GM18505 (cell line): ENCODE data around the gene ACVR1.

Source experiments
- ATAC-seq: cut with Tn5 transposase; IDR thresholded peaks from one replicate; pipeline ENCODE4 v1.9.1; 2021; ENCODE audit not compliant: unreplicated experiment
- POLR2A ChIP-seq: IDR thresholded peaks from 4 replicates; pipeline ENCODE4 v1.6.1; 2011; ENCODE audit warnings: borderline replicate concordance; ENCODE audit not compliant: insufficient read depth, insufficient read length; ENCODE audit errors: extremely low read depth

ACVR1 gene

DNA sequence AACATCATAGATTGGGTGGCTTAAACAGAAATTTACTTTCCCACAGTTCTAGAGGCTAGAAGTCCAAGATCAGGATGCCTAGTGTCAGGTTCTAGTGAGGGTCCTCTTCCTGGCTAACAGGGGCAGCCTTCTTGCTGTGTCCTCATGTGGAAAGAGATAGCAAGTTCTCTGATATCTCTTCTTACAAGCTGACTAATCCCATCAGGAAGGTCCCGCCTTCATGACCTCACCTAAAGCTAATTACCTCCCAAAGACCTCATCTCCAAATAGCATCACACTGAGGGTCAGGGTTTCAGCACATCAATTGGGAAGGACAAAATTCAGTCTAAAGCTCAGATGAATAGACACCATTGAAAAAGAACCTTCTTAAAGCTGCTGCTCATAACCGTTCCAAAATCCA is 22.9 kb downstream of the ACVR1 start:
- no peak for ATAC-seq

GRCh38 chr2:157849591-157849990 is 26.5 kb downstream of the ACVR1 start:
- TF ChIP-seq POLR2A = no peak
- ATAC-seq = no peak

More for the DNA sequence above, 22.9 kb downstream of the ACVR1 start:
- no peak for TF ChIP-seq POLR2A

DNA sequence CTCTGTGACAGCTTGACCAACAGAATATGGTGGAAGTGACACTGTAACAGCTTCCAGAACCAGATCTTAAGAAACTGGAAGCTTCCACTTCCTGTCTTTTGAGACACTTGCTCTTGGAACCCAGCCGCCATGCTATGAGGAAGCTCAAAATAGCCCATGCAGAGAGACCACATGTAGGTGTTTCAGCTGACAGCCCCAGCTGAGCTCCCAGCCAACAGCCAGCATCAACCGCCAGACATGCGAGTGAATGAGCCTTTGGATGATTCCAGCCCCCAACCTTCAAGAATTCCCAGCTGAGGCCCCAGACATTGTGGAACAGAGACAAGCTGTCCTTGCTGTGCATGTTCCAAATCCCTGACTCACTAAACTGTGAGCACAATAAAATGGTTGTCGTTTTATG is 27.9 kb downstream of the ACVR1 start:
- no peak for TF ChIP-seq POLR2A
- ATAC-seq = no peak

DNA sequence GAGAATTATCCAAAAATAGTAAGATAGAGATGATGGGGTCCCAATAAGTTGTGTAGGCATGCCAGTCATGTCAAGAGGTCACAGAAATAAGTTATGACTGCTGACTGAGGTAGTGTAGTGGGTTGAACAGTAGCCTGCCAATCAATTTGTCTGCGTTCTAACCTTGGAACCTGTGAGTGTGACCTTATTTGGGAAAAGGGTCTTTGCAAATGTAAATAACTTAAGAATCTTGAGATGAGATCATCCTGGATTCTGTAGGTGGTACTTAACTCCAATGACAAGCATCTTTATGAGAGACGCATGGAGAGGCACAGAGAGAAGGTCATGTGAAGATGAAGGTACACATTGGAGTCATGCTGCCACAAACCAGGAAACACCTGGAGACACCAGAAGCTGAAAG is 31.0 kb downstream of the ACVR1 start:
- ATAC-seq = no peak
- no peak for TF ChIP-seq POLR2A

DNA sequence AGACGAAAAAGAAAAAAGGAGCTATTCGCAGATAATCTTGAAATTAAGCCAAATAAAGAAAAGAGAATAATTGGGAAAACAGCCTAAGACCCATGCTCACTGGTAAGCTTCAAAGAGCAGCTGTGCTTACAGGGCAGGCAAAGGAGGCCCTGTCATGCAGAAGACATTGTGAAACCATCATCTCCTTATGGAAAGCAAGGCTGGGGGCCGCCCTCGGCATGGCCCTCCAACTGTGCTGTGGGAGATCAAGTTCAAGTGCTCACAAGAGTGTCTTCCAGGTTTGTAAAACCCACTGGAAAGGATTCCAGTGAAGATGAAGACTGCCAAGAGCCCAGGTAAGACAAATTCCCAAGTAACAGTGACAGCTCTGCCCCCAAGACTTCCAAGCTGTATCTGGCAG is 32.2 kb downstream of the ACVR1 start:
- TF ChIP-seq POLR2A = no peak
- ATAC-seq = no peak

DNA sequence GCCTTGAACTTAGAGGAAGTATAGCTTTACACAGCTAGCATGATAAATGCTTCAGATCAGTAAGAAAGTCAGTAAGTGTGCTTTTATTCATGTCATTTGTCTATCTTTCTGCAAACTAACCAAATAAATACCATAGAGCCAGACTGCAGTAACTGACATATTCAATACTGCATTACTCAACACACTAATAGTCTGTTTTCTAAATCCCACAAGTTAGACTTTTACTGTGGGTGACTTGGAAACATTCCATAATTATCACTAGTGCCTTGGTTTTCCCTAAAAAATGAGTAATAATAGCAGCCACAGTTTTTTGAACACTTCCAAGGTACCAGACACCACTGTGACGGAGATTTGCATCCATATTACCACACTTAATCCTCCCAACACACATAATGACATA is 33.0 kb downstream of the ACVR1 start:
- TF ChIP-seq POLR2A = no peak
- ATAC-seq = no peak

DNA sequence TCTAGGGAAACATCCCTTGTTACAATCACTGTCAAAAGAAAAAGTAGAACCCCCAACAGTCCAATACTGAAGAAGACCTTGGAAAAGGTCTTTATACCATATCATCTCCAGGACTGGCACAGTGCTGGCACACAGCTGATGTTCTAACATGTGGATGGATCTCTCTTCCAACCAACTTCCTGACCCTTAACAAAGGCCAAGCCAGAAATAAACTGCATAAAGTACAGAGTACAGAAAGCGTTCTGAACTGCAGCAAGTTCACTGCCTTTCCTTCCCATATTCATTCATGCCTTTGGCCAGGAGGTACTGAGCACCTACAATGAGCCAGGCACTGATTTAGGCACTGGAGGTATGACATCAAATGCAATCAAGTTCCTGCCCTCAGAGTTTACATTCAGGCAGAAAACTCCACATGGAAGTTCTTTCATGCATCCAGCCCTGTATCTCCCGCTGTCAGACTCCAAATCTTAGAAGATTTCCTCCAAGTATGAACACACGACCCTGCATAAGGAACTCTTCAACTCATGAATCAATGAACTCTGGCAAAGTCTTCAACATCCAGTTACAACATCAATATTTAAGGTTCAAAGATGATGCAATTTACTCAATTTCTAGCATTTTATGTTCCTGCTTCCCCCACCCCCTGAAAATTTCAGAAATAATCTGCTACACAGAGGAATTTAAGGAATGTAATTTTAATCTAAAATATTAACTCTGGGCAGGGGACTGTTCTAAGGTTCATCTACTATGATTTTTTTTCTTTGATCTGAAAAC is 33.8 kb downstream of the ACVR1 start:
- no peak for ATAC-seq
- no peak for TF ChIP-seq POLR2A

GRCh38 chr2:157841485-157841884 is 34.6 kb downstream of the ACVR1 start:
- ATAC-seq = no peak

GRCh38 chr2:157840568-157841156 is 35.5 kb downstream of the ACVR1 start:
- ATAC-seq = no peak

More at GRCh38 chr2:157841485-157841884, 34.6 kb downstream of the ACVR1 start:
- TF ChIP-seq POLR2A = no peak

DNA sequence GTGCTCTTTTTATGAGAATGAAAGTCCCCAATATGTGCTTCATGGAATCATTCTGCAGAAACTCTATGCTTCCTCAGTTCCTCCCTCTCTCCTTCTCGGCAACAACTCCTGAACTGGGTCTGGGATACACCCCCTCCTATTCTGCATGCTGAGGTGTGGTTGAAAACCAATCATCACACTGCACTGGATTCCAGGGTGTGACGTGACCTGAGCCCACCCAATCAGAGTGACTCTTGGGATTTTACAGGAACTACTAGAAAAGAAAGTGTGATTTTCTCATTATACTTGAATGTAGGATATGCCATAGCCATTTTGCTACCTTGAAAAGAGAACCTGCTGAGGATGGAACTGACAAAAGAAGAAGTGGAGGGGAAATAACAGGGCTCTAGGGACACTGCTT is 36.3 kb downstream of the ACVR1 start:
- no peak for ATAC-seq
- TF ChIP-seq POLR2A = no peak

More at GRCh38 chr2:157840568-157841156, 35.5 kb downstream of the ACVR1 start:
- no peak for TF ChIP-seq POLR2A

DNA sequence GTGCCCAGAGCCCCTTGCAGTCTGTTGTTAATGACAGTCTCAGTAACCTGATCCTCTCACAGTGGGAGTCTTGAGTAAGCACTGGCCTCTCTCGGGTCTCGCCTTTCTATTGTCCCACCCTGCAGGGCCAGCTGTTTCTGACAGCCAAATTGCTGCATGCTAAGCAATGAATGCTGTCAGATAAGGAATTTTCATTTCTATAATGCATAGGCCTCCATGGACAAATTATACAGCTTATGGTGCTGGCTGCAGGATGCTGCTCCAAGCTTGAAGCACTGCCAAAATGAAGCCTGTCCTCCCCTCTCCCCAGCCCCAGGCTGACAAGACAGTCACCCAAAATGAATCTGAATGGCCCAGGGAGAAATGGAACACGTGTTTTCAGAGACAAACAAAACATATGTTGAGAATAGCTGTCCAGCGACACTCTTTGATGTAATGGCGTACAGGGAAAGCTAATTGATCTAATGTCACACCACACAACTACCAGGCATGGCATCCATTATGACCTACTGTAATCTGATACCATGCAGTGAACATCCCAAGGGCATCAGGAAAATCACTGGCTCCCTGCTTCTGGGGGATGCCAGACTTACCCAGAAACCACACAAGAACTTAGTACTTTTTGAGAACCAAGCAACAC is 36.8 kb downstream of the ACVR1 start:
- no peak for TF ChIP-seq POLR2A

GRCh38 chr2:157838442-157839161 is 37.5 kb downstream of the ACVR1 start:
- no peak for TF ChIP-seq POLR2A
- ATAC-seq = no peak

More for the DNA sequence above, 36.8 kb downstream of the ACVR1 start:
- no peak for ATAC-seq

DNA sequence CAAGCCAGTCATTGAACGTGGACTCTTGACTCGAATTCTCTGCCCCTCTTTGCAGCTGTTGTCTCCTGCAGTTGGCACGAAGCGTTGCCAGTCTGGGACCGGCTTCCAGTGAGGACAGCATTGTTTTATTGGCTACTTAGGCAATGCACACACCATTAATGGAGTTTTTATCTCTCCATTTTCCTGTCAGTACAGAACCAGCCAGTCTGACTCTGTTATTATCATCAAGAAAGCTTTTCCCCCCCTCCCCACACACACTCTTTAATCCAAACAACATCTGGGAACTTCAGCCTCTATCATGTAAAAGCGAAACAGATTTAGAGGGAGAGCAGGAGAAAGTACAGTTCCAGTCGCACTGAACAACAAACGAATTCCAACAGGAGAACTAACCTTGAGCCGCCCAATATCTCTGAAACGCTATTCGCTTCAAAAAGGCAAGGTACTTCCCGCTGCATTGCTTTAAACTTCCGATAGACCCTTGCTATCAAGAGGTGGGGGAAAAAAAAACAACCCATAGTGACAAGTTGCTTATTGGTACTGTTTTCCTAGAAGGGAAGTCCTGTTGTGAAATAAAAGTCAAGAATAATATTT is 38.2 kb downstream of the ACVR1 start:
- TF ChIP-seq POLR2A = no peak
- no peak for ATAC-seq
